Measurements from ENCODE around the gene MYO1D.

MYO1D gene

DNA sequence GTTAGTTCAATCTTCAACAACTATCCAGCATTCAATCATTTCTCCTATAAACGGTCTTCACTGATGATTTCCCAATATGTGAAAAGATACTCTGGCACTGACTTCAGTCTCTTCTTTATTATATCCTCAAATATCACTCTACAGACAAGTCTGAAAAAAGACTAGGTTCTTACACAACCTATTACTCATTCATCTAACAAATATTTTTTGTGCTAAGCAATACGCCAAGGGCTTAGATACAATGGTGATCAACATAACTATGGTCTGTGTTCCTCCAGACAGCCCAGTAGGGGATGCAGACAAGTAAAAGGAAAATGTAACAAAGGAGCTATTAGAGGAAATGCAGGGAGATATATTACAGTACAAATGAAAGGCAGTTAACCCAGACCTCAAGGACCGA, 63.9 kb downstream of the MYO1D start:
- DNase-seq = no peak

DNA sequence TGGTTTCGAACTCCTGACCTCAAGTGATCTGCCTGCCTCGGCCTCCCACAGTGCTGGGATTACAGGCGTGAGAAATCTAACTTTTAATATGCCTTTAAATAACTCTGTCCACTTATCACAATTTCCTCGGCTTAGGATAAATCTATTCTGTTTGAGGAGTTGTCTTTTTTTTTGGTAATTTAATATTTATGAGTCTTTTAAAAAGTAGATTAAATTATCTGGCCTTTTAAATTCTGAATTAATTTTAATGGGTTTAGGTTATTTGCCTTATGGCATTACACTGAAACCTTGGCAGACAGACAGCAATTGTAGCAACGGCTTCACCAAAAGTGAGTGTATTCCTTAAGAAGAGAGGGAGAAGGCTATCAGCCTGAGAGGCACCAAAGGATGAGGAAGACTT, 66.2 kb downstream of the MYO1D start:
- no peak for DNase-seq

GRCh38 chr17:32807577-32807976, 69.3 kb downstream of the MYO1D start:
- DNase-seq = no peak

DNA sequence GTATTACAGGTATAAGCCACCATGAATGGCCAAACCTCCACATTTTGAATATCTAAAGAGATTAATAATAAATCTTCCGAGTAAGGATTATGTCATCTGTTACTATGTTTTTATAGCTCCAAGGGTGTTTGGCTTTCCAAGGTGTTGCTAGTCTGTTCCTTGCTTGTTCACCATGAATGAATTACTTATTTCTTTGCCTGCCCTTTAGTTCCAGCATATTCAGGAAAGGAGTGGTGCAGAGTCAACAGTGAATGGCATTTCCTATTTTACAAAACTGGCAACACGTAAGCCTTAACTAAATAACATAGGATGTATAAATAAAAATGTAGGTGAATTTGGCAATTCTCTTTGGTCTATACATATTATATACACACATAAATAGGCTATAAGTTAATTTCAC, 70.3 kb downstream of the MYO1D start:
- no peak for DNase-seq

DNA sequence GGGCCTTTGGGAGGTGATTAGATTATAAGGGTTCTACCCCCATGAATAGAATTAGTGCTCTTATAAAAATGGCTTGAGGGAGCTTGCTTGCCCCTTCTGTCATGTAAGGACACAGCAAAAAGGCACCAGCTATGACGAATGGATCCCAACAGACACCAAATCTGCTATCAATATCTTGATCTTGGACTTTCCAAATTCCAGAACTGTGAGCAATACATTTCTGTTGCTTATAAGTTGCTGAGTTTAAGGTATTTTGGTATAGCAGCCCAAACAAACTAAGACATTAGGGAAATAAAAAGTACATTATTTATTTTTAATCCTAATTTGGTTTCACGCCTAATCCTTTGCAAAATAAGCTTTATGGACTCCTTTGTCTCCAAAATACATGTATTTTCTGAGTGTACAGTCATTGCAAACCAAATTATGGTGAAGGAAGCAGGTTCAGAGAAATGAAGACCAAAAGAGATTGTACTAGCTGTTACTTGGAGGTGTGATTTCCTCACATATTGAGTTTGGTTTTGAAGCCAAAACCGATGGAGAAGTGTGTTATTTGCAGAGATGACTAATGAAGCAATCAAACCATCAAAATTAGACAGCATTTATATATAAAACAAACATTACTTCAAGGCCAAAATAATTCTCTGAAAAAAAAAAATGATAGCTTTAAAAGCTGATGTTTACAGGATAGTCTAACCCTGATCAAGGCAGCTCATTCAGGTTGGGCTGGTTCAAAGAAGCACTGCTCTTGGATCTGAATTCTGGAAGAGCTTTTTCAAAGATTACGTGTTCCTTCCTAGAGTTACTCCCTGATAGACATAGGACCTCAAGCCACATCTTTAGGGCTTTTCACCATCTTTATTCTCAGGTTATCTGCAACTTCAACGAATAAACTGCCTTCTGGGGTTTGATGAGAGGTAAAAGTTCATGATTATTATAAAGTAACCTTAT, 71.6 kb downstream of the MYO1D start:
- no peak for DNase-seq

GRCh38 chr17:32803544-32803943, 73.4 kb downstream of the MYO1D start:
- DNase-seq = no peak

DNA sequence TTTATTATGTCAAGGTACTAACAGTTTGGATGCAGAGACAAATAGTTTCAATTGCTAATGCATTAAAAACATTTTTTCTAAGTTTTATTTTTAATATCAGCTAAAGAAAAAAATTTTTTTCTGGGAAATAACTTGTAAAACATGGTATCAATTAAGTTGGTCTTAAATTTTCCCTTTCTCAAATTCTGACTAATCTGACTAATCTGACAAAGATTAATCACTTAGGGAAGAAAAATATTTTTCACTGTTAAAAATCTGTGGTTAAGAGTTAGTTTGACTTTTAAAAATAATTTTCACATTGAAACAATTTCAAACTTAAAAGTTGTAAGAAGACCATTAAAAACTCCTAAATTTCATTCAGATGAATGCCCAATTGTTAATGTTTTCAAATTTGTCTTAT, 74.6 kb downstream of the MYO1D start:
- no peak for DNase-seq

DNA sequence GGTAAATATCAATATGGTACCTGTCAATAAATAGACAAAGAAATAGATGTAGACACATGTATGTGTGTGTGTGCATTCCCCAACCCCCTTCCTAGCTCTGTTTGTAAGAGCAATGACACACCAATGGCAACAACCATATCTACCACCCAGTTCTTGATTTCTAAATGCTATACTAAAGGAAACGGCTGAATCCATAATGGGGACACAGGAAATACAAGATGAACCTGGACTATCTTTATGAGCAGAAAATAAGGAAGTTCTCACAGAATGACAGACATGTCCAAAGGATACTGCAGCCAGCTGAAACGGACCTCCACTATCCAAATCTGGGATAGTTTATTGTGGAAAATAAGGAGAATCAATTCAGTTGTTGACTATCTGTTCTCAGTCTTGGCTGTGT, 75.3 kb downstream of the MYO1D start:
- DNase-seq = no peak

DNA sequence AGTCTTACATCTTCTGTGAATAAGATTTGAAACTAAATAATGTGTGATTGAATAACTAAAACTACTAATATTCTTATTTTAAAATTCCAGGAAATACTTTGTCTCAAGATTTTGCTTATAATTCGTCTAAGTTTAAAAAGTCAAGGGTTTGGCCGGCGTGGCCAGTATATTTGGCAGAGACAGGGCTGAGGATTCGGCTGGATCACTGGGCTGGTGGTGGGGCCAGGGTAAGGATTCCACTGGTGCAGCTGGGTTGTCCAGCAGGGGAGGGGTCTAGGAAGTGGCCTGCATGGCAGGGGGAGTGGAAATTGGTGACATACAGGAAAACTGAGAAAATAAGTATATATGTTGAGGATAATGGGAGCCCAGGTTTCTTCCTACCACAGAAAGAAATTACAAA, 75.7 kb downstream of the MYO1D start:
- no peak for DNase-seq

DNA sequence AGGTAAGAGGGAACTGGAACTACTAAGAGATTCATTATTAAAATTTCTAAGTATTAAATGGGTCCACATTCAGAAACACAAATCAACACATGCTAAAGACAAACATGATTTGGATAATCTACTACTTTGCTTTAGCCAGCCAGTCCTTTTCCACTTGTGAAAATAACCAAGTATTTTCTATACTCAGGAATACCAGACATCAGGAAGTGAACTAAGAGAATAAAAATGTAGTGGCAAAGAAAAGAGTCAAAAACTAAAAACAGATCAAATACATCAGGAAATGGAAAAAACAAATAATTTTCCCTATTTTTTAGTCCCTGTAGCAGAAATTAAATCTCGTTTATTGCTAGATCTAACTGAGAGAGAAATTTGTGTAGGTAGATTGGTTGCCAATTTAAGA, 78.0 kb downstream of the MYO1D start:
- no peak for DNase-seq

- no peak for DNase-seq
These were observed 81.5 kb downstream of the MYO1D start for GRCh38 chr17:32795339-32795979.

- no peak for DNase-seq
These were observed 82.2 kb downstream of the MYO1D start for GRCh38 chr17:32794533-32795246.

DNA sequence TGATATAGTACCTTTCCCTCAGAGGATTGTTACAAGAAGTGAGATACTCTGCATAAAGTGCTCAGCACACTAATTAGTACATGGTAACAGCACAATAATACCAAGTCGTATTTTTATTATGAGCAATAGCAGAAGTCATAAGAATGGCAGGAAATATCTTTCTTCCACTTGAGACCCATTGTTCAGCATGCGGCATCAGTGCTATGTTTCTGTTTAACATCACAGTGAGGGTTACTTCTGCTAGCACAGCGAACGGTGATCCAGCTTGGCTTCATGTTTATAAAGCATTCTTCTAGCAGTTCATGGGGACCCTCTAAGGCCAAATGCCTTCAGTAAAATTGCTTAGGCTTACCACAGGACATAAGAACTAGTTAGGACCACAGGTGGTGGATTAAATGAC, 83.1 kb downstream of the MYO1D start:
- no peak for DNase-seq

- DNase-seq = no peak
These were observed 84.7 kb downstream of the MYO1D start for GRCh38 chr17:32792207-32792606.

DNA sequence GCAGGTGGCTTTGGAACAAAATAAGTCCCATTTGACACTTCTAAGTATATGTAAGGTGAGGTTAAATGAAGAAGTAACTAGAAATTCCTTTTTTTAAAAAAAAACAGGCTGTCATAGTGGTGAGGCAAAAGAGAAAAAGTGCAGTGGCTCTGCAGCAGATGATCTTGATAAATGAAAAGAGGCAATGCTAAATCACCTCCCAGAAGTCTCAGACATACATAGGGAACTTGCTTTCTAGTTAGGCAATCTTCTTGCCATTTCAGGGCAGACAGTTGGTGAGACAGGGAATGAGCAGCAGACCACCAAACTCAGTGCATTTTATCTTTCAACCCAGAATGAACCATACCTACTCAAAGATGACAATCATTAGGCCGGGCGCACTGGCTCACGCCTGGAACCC, 90.8 kb downstream of the MYO1D start:
- DNase-seq = no peak

DNA sequence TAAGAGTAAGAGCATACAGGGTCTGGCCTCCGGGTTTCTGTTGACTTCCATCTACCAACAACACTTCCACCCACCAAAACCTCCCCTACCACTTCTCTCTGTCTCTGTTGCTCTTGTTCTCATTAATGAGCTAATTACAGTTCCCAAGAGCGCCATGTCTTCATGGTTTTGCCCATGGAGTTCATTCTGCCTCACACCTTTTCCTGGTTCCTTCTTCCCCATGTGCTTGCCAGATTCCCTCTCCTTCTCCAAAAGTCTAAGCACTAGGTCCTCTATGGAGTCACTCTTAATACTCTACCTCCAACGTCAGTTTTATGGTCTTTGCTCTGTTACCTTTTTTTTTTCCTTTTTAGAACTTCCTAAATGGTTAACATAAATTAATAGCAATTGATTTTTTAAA, 92.8 kb downstream of the MYO1D start:
- no peak for DNase-seq

DNA sequence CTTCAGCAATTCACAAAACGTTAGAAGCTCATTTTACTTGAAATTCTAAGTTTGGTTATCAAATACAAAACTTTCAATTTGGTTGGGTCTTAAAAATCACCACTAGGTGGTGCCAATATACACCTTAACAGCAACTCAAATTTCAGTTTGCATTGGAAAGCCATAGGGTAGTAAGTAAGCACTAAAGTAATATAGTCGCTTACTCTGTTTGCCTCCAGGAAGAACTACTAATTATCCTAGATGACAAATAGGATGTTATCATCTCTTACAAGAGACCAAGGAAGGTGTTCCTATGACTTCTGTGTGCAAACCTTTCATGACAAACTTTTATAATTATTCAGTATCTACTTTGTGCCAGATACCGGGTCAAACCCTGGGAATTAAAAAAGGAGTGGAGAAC, 93.3 kb downstream of the MYO1D start:
- no peak for DNase-seq

DNA sequence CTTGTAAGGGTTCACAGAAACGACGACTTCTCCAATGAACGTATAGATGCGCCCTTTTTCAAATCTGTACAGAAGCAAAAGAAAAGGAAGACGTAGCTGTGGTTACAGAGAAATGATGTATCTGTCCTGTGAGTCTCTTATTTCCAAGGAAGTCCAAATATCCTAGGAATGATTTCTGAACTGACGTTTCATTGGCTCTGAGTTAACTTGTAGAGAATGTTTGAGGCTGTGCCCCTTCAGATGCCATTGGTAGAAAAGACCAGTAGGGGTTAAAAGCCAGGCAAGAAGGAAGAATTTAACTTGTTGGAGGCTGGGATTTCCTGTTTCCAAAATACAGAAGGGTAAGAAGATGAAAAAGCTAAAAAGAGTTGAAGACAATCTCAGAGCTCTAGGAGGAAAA, 96.2 kb downstream of the MYO1D start:
- DNase-seq = no peak

GRCh38 chr17:32777922-32778321, 99.0 kb downstream of the MYO1D start:
- DNase-seq = no peak

GRCh38 chr17:32777436-32777835, 99.5 kb downstream of the MYO1D start:
- DNase-seq = no peak

GRCh38 chr17:32774695-32775084, 102.2 kb downstream of the MYO1D start:
- no peak for DNase-seq

- DNase-seq = no peak
These were observed 102.8 kb downstream of the MYO1D start for GRCh38 chr17:32773856-32774694.

DNA sequence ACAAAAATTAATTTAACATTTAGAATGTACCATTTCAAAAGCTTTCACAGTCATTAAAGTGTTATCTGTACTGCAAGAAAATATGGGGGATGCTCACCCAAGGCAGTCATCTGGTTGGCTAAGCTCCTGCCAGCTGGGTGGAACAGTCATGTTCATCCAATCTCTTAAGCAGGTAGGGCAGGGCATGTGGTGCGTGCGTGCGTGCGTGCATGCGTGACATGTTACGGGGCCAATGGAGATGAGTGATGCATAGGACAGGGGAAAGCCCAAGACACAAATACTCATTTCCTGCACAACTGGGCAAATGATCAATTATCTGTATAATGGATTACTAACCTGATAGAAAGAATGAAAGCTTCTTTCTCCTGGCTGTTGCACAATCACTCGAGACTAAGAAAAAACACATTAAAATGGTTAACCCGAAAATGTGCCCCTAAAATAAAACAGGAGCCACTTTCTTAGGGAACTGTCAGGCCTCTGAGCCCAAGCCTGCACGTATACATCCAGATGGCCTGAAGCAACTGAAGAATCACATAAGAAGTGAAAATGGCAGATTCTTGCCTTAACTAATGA, 104.4 kb downstream of the MYO1D start:
- no peak for DNase-seq
